Smooth muscle cell (in vitro differentiated cells): ENCODE measurements around the gene STOX2. TPM values are rescaled to one million over a fixed set of nuclear protein-coding genes. Genes with fewer than 3 reads are reported as not detected.

ENCODE experiments used
- DNase-seq: peaks from one replicate; lab custom pipeline; 2025; ENCODE audit not compliant: unreplicated experiment; lab: John Stamatoyannopoulos, UW
- H2AFZ ChIP-seq: fragments of 200-600 bp; sonication (generic); 2 replicates; pipeline ENCODE4 v1.6.0; 2016; ENCODE audit warnings: antibody characterized with exemption, low read depth, mild to moderate bottlenecking
- H3F3A ChIP-seq: fragments of 200-600 bp; sonication (generic); 2 replicates; pipeline ENCODE4 v1.6.0; 2017; ENCODE audit warnings: antibody characterized with exemption, low read depth
- H3K27ac ChIP-seq: fragments of 200-600 bp; sonication (generic); 2 replicates; pipeline ENCODE4 v1.5.1; 2016; ENCODE audit warnings: low read depth, mild to moderate bottlenecking
- H3K27me3 ChIP-seq: fragments of 200-600 bp; sonication (generic); 2 replicates; pipeline ENCODE4 v1.6.1; 2016; ENCODE audit warnings: low read depth, mild to moderate bottlenecking
- H3K36me3 ChIP-seq: fragments of 200-600 bp; sonication (generic); 2 replicates; pipeline ENCODE4 v1.5.1; 2016; ENCODE audit warnings: low read depth
- H3K4me1 ChIP-seq: fragments of 200-600 bp; sonication (generic); 2 replicates; pipeline ENCODE4 v1.5.1; 2016; ENCODE audit warnings: low read depth
- H3K4me2 ChIP-seq: fragments of 200-600 bp; sonication (generic); 2 replicates; pipeline ENCODE4 v1.6.0; 2016; ENCODE audit warnings: mild to moderate bottlenecking
- H3K4me3 ChIP-seq: fragments of 200-600 bp; sonication (generic); 2 replicates; pipeline ENCODE4 v1.5.1; 2016; ENCODE audit warnings: mild to moderate bottlenecking
- H3K79me2 ChIP-seq: fragments of 200-600 bp; sonication (generic); 2 replicates; pipeline ENCODE4 v1.6.0; 2016; ENCODE audit warnings: low read depth, mild to moderate bottlenecking
- H3K9ac ChIP-seq: fragments of 200-600 bp; sonication (generic); 2 replicates; pipeline ENCODE4 v1.6.0; 2016; ENCODE audit warnings: low read depth
- H3K9me3 ChIP-seq: fragments of 200-600 bp; sonication (generic); replicated peaks from 2 replicates; pipeline ENCODE4 v1.5.1; 2016; ENCODE audit warnings: low read depth
- H4K20me1 ChIP-seq: fragments of 200-600 bp; sonication (generic); 2 replicates; pipeline ENCODE4 v1.6.0; 2016; ENCODE audit warnings: low read depth
- CTCF ChIP-seq: fragments of 200-600 bp; sonication (generic); IDR thresholded peaks from 2 replicates; pipeline ENCODE4 v1.5.1; 2017; ENCODE audit warnings: borderline replicate concordance, mild to moderate bottlenecking, antibody characterized with exemption; ENCODE audit not compliant: insufficient read depth, poor library complexity, severe bottlenecking
- WGBS: methylation state at CpG from one replicate; pipeline ENCODE4 v1.1.7; 2016; ENCODE audit warnings: low lambda C conversion rate; 5-methylcytosine and 5-hydroxymethylcytosine counted together
- polyA plus RNA-seq: library from polyadenylated mRNA; unstranded; fragments of >200 nt; fragmentation: Nextera tagmentation; extraction: Ambion mirVana; gene quantifications from 2 replicates; pipeline ENCODE4 v1.2.1, GENCODE V29; 2016
- total RNA-seq: library from RNA; depleted of rRNA; stranded (reverse); fragments of >200 nt; gene quantifications from 2 replicates; pipeline ENCODE4 v1.2.3, GENCODE V29; 2014

Gene STOX2
- total and polyA plus RNA-seq, 2 experiments from 2014 or later: 1.3 to 4.2 TPM

- Histone ChIP-seq H3K79me2 (no peaks in the 10 kb centered on the region), H3K4me2 (no peak overlapping the region), H3F3A (no peaks in the 10 kb centered on the region), H4K20me1 (no peaks in the 10 kb centered on the region), H3K4me3 (no peak overlapping the region), H3K9ac (no peak overlapping the region), H3K4me1 (no peaks in the 10 kb centered on the region), H3K36me3 (no peaks in the 10 kb centered on the region), H3K27me3 (no peaks in the 10 kb centered on the region), H2AFZ (no peak overlapping the region), H3K27ac (no peak overlapping the region), H3K9me3 (no peaks in the 10 kb centered on the region)
- TF ChIP-seq CTCF: no peak
- no peak for DNase-seq
- 86% methylated on average over 9 of the region's 9 CpGs for WGBS
Measured at GRCh38 chr4:184022679-184023383, 117.7 kb downstream of the STOX2 start.

DNA sequence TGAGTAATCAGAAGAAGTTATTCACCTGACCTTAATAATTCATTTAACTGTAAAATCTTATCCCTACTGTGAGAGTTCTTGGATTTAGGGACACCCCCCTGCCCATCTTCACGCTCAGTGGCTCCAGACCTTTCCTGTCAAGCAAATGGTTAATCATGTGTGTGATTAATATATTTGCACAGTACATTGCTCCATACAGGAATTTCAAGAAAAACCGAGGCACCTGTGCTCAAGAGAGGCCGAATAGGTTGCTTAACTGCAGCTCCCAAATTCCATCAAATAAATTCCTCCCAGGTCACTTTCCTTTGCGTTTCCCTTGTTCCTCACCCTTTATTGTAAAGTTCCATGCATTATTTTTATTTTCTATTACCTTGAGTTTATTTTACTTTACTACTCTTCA, 119.5 kb downstream of the STOX2 start:
- no peaks in the 10 kb centered on the region for H3F3A ChIP-seq
- TF ChIP-seq CTCF: no peak
- WGBS: 96% methylated on average over 4 of the region's 4 CpGs

GRCh38 chr4:184028561-184029374, 123.7 kb downstream of the STOX2 start:
- no peaks in the 10 kb centered on the region for H3K79me2 ChIP-seq
- no peak overlapping the region for H3K4me2 ChIP-seq
- H4K20me1 ChIP-seq: no peaks in the 10 kb centered on the region
- H3K27me3 ChIP-seq: no peaks in the 10 kb centered on the region
- H3K9me3 ChIP-seq: no peaks in the 10 kb centered on the region
- no peak overlapping the region for H3K9ac ChIP-seq
- 95% methylated on average over 18 of the region's 18 CpGs for WGBS
- no peaks in the 10 kb centered on the region for H3K36me3 ChIP-seq
- TF ChIP-seq CTCF: no peak
- DNase-seq: no peak
- no peak overlapping the region for H3K27ac ChIP-seq
- no peak overlapping the region for H3K4me3 ChIP-seq
- H3F3A ChIP-seq: no peaks in the 10 kb centered on the region
- H2AFZ ChIP-seq: no peak overlapping the region
- H3K4me1 ChIP-seq: no peaks in the 10 kb centered on the region

More for the DNA sequence above, 119.5 kb downstream of the STOX2 start:
- Histone ChIP-seq H3K4me1 (no peaks in the 10 kb centered on the region), H3K4me2 (no peak overlapping the region), H3K79me2 (no peaks in the 10 kb centered on the region), H3K9ac (no peak overlapping the region), H3K36me3 (no peaks in the 10 kb centered on the region), H3K27me3 (no peaks in the 10 kb centered on the region), H4K20me1 (no peaks in the 10 kb centered on the region), H3K9me3 (no peaks in the 10 kb centered on the region), H3K4me3 (no peak overlapping the region), H3K27ac (no peak overlapping the region), H2AFZ (no peak overlapping the region)
- no peak for DNase-seq
